ENCODE data around the gene SH3GLB2. TPM values are rescaled to one million over a fixed set of nuclear protein-coding genes. Genes with fewer than 3 reads are reported as not detected.

SH3GLB2 gene
- total RNA-seq, 1 donor from 2014 or later = 57.8 TPM

- DNase-seq (ENCODE audit: low spot score) = peak; percentile 33
- Mint-ChIP-seq H3K4me3 (ENCODE audit: unreplicated experiment) (no peak overlapping the region), H3K9me3 (ENCODE audit: low read depth) (no peaks in the 10 kb centered on the region), H3K4me1 (ENCODE audit: low read depth) (peaks cover 3% of the 10 kb centered on the region), H3K36me3 (ENCODE audit: low read depth) (peaks cover 43% of the 10 kb centered on the region), H3K27me3 (ENCODE audit: low read depth) (no peaks in the 10 kb centered on the region), H3K27ac (ENCODE audit: unreplicated experiment) (peak overlapping the region; percentile 7)
- no peak for TF ChIP-seq CTCF (IDR thresholded peaks at IDR 0.05)
Observed at GRCh38 chr9:129001504-129002325, 26.4 kb downstream of the SH3GLB2 start.

- Mint-ChIP-seq H3K27me3 (ENCODE audit: low read depth) (no peaks in the 10 kb centered on the region), H3K4me3 (ENCODE audit: unreplicated experiment) (no peak overlapping the region), H3K9me3 (ENCODE audit: low read depth) (no peaks in the 10 kb centered on the region), H3K27ac (ENCODE audit: unreplicated experiment) (no peak overlapping the region), H3K4me1 (ENCODE audit: low read depth) (no peaks in the 10 kb centered on the region), H3K36me3 (ENCODE audit: low read depth) (peaks cover 49% of the 10 kb centered on the region)
- no peak for TF ChIP-seq CTCF (IDR thresholded peaks at IDR 0.05)
- peak; percentile 65 for DNase-seq (ENCODE audit: low spot score)
Observed at GRCh38 chr9:128999581-129000206, 28.4 kb downstream of the SH3GLB2 start.

GRCh38 chr9:128998462-128998861, 29.7 kb downstream of the SH3GLB2 start:
- DNase-seq (ENCODE audit: low spot score) = peak; percentile 50
- Mint-ChIP-seq H3K4me3 (ENCODE audit: unreplicated experiment) (no peak overlapping the region), H3K4me1 (ENCODE audit: low read depth) (no peaks in the 10 kb centered on the region), H3K27me3 (ENCODE audit: low read depth) (no peaks in the 10 kb centered on the region), H3K36me3 (ENCODE audit: low read depth) (peaks cover 58% of the 10 kb centered on the region), H3K9me3 (ENCODE audit: low read depth) (no peaks in the 10 kb centered on the region), H3K27ac (ENCODE audit: unreplicated experiment) (no peak overlapping the region)
- TF ChIP-seq CTCF (IDR thresholded peaks at IDR 0.05) = no peak

- no peak overlapping the region for H3K4me3 Mint-ChIP-seq (ENCODE audit: unreplicated experiment)
- H3K4me1 Mint-ChIP-seq (ENCODE audit: low read depth) = no peaks in the 10 kb centered on the region
- H3K27ac Mint-ChIP-seq (ENCODE audit: unreplicated experiment) = no peak overlapping the region
- H3K27me3 Mint-ChIP-seq (ENCODE audit: low read depth) = no peaks in the 10 kb centered on the region
- TF ChIP-seq CTCF (IDR thresholded peaks at IDR 0.05) = no peak
- peaks cover 46% of the 10 kb centered on the region for H3K36me3 Mint-ChIP-seq (ENCODE audit: low read depth)
- DNase-seq (ENCODE audit: low spot score) = peak; percentile 15
- no peaks in the 10 kb centered on the region for H3K9me3 Mint-ChIP-seq (ENCODE audit: low read depth)
Observed at GRCh38 chr9:128995791-128996190, 32.3 kb downstream of the SH3GLB2 start.

- Mint-ChIP-seq H3K36me3 (ENCODE audit: low read depth) (peaks cover 45% of the 10 kb centered on the region), H3K9me3 (ENCODE audit: low read depth) (no peaks in the 10 kb centered on the region), H3K27ac (ENCODE audit: unreplicated experiment) (no peak overlapping the region), H3K4me3 (ENCODE audit: unreplicated experiment) (no peak overlapping the region), H3K27me3 (ENCODE audit: low read depth) (no peaks in the 10 kb centered on the region), H3K4me1 (ENCODE audit: low read depth) (peaks cover 4% of the 10 kb centered on the region)
- no peak for DNase-seq (ENCODE audit: low spot score)
- TF ChIP-seq CTCF (IDR thresholded peaks at IDR 0.05) = peak; percentile 52
Observed at GRCh38 chr9:128992995-128993394, 35.1 kb downstream of the SH3GLB2 start.

Data from chondrocyte (in vitro differentiated cells).